HG03064 (cell line): ENCODE results near the gene PTPRN2.
"Not testable (repeated sequence)": the region's sequence is repeated elsewhere in the genome, so short reads cannot be mapped to it uniquely, and the experiment has no call there.

Experiments
- ATAC-seq: cut with Tn5 transposase; IDR thresholded peaks from one replicate; pipeline ENCODE4 v1.9.1; 2021; ENCODE audit warnings: low read depth; ENCODE audit not compliant: unreplicated experiment

PTPRN2 gene

DNA sequence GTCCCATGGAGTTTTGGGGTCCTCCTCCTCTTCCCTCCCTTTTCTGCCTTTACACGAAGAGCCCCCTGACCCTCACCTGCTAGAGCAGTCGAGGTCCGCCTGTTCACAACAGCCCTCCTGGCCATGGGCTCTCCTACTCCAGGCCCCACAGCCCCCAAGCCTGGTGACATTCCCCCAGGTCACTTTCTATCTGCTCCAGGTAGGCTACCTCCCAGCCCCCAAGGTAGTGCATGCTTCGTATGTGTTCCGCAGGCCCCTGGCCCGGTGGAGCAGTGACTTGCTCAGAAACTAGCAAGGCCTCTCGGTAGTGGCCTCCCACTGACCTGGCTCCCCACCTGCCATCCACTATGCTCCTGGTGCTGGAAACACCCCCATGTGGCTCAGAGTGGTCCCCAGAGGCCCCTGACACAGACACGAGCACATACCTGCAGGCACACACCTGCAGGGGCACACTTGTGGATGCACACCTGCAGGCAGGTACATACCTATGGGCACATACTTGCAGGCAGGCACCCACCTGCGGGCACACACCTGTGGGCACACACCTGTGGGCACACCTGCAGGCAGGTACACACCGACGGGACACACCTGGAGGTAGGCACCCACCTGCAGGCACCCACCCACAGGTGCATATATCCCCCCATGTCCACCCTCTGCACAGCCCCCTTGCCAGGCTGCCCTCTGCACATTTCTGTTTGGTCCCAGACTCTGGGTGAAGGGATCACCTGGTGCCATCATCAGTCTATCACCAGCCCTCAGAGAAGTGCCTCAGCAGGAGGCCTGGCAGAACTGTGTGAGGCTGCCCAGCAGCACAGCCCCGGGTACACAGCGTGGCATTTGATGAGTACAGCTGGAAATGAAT is 322.5 kb downstream of the PTPRN2 start:
- no peak for ATAC-seq

DNA sequence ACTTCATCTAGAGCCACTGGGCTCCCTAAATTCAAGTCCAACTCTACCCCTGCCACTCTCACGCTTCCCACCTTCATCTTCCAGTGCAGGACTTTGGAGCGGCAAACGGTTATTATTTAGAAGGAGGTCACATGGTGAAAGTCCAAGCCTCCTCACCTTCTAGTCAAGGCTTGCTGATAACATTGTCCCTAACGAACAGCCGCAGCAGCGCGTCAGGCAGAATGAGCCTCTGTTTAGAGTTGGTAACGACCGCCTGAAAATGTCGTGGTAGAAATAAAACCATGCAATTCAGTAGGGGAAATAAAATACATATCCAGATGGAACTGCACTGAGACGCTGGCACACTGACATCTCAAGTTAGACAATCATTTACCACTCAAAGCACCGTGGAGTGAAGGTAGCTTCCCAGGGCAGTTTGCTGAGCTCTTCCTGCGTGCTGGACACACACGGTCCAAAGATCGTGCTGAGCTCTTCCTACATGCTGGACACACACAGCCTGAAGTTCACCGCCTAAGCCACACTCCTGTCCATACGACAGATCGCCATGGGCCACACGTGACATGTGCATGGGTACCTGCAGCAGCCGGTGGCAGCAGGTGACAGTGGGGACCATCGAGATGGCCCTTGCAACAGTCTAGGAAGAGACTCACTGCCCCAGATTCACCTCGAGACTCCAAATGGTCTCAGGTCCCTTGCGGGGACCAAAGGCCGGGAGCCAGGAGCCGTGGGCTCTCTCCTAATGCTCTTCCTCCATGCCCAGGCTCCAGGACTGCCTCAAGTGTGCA is 323.5 kb downstream of the PTPRN2 start:
- no peak for ATAC-seq

DNA sequence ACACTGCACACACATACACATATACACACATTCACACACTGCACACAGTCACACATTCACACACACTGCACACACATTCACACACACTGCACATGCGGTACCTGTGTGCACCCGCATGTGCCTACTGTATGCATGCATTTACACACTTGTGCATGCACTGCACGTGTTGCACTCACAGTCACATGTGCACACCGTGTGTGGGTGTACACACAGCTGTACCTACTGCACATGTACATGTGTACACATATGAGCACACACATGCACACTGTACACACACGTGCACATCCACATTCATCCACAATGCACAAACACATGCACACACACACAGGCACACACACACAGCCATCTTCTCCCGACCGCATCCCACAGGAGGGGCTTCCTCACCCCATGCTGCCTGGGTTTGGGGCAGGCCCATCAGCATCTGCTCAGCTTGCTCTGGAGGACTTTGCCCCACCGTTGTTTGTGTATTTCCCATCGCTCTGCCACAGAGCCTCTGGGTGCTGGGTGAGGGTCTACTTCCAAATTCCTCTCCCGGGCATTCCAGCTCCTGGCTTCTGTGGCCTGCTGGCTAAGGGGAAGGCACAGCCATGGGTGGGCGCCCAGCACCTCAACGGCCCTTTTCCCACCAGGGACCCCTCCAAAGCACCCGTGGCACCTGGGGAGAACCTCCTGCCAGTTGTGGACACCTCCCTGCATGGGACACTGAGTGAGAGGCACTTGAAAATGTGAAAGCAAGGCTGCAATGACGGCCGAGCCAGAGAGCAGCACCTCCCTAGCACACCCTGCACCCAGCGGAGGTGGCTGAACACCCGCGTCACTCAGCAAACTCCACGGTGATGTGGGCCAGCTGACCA is 324.3 kb downstream of the PTPRN2 start:
- ATAC-seq, result no peak

DNA sequence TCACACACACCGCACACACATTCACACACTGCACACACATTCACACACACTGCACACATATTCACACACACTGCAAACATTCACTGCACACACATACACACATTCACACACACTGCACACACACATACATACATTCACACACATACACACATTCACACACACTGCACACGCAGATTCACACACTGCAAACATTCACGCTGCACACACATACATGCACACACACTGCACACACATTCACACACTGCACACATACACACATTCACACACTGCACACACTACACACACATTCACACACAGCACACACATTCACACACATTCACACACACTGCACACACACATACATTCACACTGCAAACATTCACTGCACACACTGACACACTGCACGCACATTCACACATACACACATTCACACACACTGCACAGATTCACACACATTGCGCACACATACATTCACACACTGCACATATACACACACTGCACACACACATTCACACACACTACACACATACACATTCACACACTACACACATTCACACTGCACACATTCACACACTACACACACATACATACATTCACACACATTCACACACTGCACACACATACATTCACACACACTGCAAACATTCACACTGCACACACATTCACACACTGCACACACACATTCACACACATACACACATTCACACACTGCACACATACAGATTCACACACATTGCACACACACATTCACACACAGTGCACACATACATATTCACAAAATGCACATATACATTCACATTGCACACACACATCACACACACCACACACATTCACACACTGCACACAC is 325.1 kb downstream of the PTPRN2 start:
- ATAC-seq, result no peak

DNA sequence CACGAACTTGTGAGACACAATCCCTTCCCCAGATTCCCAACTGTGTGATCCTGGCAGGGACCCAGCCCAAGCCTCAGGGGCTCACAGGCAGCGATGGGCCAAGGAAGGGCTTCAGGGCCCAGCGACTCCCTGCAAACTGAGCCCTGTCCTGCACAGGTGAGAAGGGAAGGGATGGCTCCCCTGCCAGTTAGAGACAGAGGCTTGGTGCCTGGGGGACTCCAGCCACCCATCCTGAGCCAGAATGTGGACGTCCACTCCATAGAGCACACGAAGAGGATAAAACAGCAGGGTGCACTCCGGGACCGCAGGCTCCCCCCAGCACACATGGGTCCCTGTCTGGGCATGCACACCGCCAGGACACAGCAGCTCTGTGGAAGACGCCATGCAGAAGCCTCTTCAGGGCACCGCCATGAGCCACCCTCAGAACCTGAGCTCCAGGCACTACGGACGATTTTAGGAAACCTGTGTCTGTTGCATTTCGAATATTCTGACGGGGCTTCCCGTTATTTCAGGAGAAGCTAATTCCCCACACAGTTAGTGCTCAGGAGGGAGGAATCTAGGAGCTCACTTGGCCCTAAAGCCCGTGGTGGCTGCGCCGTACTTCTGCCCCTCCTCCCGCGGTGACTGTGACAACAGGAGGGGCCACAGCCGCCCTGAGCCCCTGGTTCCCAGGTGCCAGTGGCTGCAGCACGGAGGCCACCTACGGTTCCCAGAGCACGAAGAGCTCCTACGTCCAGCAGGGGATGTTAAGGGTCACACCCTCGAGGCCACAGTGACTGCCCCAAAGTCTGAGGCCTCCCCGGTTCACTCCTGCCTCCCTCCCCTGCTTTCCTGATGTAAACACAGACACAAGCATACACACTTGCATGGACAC is 326.0 kb downstream of the PTPRN2 start:
- no peak for ATAC-seq

DNA sequence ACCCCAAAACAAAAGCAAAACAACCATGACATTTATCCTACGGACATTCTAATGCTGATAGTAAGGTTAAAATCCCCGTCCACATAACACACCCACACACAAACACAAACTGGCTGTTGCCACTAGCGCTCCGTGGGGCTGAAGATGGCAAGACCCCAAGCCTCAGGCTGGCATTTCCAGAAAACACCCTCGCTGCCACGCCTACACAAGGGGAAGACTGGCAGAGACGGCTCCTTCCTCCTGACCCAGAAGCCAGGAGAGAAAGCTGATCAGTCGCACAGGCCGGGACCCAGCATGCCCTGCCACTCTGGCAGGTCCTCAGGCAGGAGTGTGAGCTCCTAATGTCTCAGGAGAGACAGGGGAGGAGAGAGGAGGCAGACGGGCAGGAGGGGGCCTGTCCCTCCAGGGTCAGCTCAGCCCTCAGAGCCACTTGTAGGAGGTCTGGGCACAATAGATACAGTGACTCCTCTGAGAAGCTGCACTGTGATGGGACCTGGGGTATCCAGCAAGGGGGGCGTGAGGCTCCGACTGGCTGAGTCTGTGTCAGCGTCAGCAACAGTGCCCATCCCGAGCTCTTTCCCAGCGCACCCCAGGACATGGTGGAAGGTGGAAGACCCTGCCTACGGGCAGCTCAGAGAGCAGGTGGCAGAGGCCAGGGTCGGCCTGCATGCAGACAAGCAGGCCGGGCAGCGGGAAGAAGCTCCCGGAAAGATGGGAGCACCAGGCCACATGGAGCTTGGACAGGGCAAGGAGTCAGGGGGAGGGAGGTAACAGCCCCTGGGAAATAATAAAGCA is 326.9 kb downstream of the PTPRN2 start:
- no peak for ATAC-seq

DNA sequence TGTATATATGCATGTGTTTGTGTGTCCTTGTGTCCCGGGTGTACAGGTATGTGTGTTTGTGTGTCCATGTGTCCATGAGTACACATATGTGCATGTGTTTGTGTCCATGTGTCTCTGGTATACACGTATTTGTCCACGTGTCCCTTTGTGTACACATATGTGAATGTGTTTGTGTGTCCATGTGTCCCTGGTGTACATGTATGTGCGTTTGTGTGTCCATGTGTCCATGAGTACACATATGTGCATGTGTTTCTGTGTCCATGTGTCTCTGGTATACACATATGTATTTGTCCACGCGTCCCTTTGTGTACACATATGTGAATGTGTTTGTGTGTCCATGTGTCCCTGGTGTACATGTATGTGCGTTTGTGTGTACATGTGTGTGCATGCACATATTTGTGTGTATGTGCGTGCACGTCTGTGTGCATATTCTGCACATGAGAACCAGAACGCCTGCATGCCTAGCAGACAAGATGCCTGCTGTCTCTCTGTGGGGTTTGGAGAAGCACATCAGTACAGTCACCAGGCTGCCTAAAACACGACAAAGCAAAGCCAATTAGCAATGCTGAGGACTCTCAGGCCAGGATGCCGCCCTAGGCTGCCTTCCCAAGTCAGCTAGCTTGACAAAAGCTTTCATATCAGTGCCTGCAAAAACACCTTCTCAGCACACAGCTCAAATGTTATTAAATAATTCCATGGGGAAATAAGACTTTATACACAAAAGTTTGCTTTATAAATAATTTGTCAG is 327.8 kb downstream of the PTPRN2 start:
- no peak for ATAC-seq

DNA sequence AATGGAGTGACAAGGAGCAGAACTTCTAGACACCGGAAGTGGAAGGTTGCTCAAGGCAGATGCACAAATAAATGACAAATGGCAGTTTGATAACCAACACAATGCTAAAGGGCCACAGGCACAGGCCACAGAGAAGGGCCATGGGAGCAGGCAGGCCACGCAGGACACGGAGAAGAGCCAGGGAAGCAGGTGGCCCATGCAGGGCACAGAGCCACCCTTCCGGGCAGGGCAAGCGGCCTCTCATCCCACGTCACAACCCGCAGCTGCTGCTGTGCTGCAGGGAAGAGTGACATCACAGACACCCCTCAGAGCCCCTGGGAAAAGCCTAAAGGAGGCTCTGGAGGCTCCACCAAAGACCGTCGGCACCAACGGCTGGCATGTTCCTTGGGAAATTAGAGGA is 328.5 kb downstream of the PTPRN2 start:
- no peak for ATAC-seq

DNA sequence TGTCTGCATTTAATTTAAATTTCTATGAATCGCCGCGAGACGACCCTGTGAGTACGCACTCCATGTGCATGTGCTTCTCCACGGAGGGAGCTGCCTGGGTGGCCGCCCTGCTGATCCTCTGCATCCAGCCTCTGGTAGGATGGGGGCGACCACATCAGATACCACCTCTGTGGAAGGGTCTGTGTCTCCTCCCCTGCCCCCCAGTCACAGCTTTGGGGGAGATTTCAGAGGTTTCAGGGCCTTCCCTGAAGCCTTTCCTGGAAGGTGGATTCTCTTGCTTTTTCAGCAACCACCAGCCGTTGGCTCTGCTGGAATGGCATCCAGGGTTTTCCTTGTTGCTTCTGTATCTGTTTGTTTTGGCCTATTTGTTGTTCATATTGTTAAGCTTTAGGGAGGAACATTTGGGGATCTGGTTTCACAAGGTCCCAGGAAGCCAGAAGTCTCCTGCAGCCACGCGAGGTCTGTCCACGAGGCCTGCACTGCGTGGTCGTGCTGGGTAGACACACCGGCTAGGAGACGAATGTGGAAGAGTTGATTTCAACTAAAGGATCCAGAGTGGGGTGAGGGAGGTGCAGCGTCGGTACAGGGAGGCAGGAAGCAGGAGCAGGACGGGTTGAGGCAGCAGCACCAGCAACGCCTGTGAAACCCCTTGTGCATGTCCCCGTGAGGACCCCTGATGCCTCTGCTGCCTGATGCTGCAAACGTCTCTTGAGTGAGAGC is 329.1 kb downstream of the PTPRN2 start:
- no peak for ATAC-seq

DNA sequence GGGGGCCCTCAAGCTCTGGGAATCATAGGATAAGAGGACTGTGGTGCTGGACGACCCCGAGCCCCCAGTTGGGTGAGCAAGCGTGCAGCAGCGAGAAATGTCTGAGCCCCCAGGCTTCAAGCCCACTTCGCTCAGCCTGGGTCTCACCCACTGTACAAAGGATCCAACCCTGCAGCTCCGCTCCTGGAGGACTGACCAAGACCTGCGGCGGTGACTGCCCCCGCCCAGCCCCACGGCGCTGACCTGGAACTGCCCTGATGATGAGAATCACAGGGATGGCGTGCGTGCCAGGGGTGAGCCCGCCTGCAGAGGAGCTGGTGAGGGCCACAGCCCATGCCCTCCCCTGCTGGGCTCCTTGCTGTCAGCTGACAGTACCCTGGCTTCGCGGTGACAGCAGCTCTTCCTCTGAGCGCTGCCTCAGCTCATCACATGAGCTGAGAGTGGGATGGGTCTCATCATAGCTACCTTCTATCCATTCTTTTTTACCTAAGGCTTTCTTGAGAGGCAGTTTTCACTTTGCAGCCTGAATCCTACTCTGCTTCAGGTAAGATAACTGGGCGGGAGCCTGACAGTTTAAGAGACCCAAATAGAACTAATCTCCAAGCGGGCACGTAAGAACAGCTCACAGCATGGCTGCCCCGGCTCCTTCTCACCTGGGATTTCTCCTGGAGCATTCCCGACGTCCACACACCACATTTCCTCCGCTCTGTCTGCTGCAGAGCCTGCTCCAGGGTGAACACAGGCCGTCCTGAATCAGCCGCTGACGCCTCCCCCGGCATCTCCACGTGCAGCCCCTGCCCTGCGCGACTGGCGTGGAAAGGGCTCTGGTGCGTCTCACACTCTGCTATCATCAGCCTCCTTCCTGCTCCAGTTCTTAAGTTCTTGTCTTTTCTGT is 329.9 kb downstream of the PTPRN2 start:
- ATAC-seq, result no peak

DNA sequence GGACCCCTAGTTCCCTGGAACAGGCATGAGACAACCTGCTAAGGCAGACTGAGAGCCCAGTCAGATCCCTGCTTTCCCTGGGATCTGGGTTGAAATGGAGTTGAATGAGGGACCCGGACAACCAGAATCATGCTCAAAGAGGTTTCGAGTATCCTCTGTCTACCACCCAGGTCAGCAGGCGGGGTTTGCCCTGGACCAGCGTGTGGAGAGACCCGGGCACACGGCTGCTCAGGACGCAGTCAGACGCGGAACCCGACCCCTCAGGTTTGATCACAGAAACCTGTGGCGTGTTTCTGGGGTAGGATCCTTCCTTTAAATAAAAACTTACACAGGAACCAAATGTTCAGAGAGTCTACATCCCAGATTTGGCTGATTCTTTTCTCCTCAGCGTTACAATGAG is 330.6 kb downstream of the PTPRN2 start:
- no peak for ATAC-seq

DNA sequence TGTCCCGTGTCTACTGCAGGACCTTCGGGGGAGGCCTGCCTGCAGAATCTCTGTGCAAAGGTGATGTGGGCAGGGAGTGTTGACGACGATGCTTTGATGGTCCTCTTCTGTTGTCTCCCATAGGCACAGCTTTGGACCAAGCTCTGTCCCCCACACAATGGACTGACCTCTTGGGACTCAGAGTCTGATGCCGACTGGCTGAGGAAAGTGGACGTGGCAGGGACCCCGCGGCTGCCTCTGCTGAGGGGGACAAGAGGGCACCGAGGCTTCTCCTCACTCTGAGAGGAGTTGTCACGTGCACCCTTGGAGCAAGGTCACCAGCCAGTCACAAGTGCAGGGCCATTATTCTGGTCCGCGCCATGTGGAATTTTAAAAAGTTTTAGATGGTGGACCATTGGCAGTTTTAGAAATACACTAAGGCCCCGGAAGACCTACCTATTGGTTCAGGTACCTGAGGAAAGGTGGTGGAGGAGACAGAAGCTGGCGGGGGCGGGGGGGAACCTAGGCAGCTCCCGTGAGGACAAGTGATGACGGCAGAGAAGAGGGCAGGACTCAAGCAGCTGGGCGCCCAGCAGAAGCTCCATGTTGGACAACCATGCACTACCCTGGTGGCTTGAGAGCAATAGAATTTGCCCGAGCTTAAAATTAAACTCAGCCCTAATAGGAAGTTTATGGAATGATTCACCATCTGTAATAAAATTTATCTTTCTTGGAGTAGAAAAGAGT is 331.4 kb downstream of the PTPRN2 start:
- ATAC-seq, result no peak

DNA sequence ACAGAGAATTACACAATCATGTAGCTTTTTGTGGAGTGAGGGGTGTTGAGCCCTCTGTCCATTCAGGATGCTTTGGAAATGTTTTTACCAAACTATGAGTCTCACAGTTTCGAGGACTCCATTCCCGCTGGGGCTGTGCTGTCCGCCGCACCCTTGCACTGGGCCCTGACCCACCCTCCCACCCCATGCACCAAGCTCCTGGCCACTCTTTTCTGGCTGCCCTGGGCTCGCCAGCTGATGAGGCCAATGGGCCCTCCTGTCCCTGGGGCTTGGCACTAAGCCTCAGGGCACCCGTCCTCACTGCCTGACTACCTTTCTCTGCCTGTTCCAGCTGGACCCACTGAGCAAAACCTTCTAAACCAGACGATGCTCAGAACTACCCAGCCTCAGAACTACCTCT is 332.1 kb downstream of the PTPRN2 start:
- ATAC-seq, result no peak

DNA sequence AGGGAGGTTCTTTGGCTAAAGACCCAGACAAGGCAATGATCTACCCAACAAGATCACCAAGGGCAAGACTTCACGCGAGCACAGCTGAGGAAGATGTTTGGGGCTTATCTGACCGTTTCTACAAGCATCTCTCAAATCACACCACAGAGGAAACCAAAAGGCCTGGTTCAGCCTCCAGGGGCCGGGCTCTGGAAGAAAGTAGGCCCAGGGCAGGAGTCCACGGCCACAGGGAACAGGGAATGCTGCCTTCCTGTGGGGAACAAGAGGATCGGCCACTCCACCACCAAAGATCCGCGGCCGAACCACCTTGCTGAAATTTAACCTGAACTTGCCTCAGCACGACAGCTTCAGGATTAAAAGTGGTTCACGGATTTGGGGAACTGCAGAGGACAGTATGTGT is 332.5 kb downstream of the PTPRN2 start:
- no peak for ATAC-seq

DNA sequence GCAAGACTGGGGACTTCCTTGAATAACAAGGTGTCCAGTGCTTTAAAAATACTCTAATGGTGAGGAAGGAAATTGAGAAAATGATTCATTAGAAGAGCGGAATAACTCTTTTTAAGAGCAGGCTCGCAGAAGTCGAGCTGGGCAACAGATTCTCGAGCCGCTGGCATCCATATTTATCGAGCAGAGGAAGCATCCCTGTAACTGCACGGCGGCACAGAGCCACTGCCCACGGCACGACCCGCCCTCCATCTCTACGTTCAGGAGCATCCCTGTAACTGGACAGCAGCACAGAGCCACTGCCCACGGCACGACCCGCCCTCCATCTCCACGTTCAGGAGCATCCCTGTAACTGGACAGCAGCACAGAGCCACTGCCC is 334.0 kb downstream of the PTPRN2 start:
- ATAC-seq, result not testable (repeated sequence)
